ENCODE data around the gene UMPS. TPM values are rescaled to one million over a fixed set of nuclear protein-coding genes. Genes with fewer than 3 reads are reported as not detected.

UMPS gene
- total RNA-seq, result 37.8 TPM

DNA sequence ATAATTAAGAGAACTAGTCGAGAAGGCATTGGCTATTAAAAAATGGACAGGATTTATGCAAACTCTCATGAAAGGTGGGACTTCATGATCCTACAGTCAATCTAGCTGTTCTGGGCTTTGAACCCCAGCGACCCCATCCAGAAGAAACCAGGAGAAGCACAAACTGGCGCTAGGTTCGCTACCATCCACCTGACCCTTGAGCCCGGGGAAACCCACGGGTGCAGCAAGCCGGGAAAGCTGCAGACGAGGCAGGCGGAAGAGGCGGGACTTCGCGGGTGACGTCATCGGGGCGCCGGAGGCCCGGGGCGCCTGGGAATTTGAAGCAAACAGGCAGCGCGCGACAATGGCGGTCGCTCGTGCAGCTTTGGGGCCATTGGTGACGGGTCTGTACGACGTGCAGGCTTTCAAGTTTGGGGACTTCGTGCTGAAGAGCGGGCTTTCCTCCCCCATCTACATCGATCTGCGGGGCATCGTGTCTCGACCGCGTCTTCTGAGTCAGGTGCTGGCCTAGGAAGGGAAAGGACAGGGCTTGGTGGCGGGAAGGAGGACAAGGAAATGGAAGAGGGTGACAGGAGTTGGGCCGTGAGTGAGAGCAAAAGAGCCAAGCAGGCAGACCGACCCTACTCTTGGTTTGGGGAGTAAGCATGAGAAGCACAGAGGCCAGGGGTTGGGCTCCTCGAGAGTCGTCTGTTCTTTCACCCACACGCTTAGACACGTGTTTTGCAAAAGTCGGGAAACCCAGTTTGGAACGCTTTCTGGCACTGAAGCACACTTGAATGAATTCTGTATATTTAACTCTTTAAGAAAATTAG is at the start of gene UMPS:
UMPS (plus strand) TSS at position 324 of the 812 bp plus-strand sequence; CDS start at position 344, 20 bp downstream.

Small RNA genes lying within 50 kb of the gene (small RNA-seq; reads per million reads assigned to genes)
- gene MIR544B (ENCODE audit: low replicate concordance), result not detected

Other genes starting within 250 kb of the UMPS start
- 68.1 TPM for gene ITGB5, start 156.9 kb downstream of the UMPS start, total RNA-seq
- not detected for gene MUC13, start 204.3 kb downstream of the UMPS start, total RNA-seq